WTC11 (cell line): ENCODE data around the gene ABLIM3. TPM values are rescaled to one million over a fixed set of nuclear protein-coding genes. Genes with fewer than 3 reads are reported as not detected.

ENCODE experiments used
- ATAC-seq: fragments of 200-7000 bp; cut with Tn5 transposase; 2 replicates; pipeline ENCODE4 v1.10.0; 2021; ENCODE audit warnings: mild to moderate bottlenecking, moderate library complexity
- CTCF ChIA-PET: fragments of 300-600 bp; sonication (Branson Sonifier 250); formaldehyde crosslinking; loops from one replicate; lab custom pipeline; 2021; ENCODE audit warnings: antibody characterized with exemption; lab: Charles Lee
- POLR2A ChIA-PET: fragments of 350-600 bp; sonication (Branson Sonifier 250); formaldehyde crosslinking; loops from one replicate; lab custom pipeline; 2021; ENCODE audit warnings: antibody characterized with exemption; lab: Charles Lee
- DNase-seq: peaks from one replicate; pipeline ENCODE4 v3.0.0; 2021; ENCODE audit warnings: low spot score
- H3K27ac Mint-ChIP-seq: 2 replicates; pipeline ENCODE4 v1.8.0; 2021; ENCODE audit warnings: mixed read lengths
- H3K27me3 Mint-ChIP-seq: 2 replicates; pipeline ENCODE4 v1.8.0; 2021; ENCODE audit warnings: low read depth, mild to moderate bottlenecking, moderate library complexity, mixed read lengths
- H3K36me3 Mint-ChIP-seq: 2 replicates; pipeline ENCODE4 v1.8.0; 2021; ENCODE audit warnings: mixed read lengths
- H3K4me1 Mint-ChIP-seq: 2 replicates; pipeline ENCODE4 v1.8.0; 2022; ENCODE audit warnings: mixed read lengths
- H3K4me3 Mint-ChIP-seq: 2 replicates; pipeline ENCODE4 v1.8.0; 2021; ENCODE audit warnings: mild to moderate bottlenecking, moderate library complexity, mixed read lengths
- H3K9me3 Mint-ChIP-seq: 2 replicates; pipeline ENCODE4 v1.8.0; 2021; ENCODE audit warnings: mixed read lengths
- CBFB ChIP-seq: sonication (generic); formaldehyde crosslinking; IDR thresholded peaks from 2 replicates; pipeline ENCODE4 v1.8.1; 2022; ENCODE audit warnings: mild to moderate bottlenecking, low read depth, missing genetic modification reagents
- CREB1 ChIP-seq: sonication (generic); formaldehyde crosslinking; IDR thresholded peaks from 2 replicates; pipeline ENCODE4 v1.8.0; 2023; ENCODE audit warnings: mild to moderate bottlenecking, missing genetic modification reagents
- CREM ChIP-seq: sonication (generic); formaldehyde crosslinking; IDR thresholded peaks from 2 replicates; pipeline ENCODE4 v1.8.1; 2022; ENCODE audit warnings: mild to moderate bottlenecking, missing genetic modification reagents, moderate library complexity
- E2F5 ChIP-seq: sonication (generic); formaldehyde crosslinking; IDR thresholded peaks from 2 replicates; pipeline ENCODE4 v1.8.1; 2022; ENCODE audit warnings: mild to moderate bottlenecking, moderate library complexity, missing genetic modification reagents
- FOXP1 ChIP-seq: sonication (generic); formaldehyde crosslinking; IDR thresholded peaks from 2 replicates; pipeline ENCODE4 v1.8.0; 2022; ENCODE audit warnings: missing genetic modification reagents, mild to moderate bottlenecking, moderate library complexity, borderline replicate concordance
- NR3C1 ChIP-seq: sonication (generic); formaldehyde crosslinking; conservative IDR thresholded peaks from 2 replicates; pipeline ENCODE4 v1.8.1; 2023; ENCODE audit warnings: low read depth, mild to moderate bottlenecking, missing genetic modification reagents
- RORB ChIP-seq: fragments of 250-450 bp; sonication (Bioruptor Pico); IDR thresholded peaks from 2 replicates; pipeline ENCODE4 v1.9.0; 2021; ENCODE audit warnings: mild to moderate bottlenecking
- SMAD3 ChIP-seq: sonication (generic); formaldehyde crosslinking; IDR thresholded peaks from 2 replicates; pipeline ENCODE4 v1.8.0; 2022; ENCODE audit warnings: missing genetic modification reagents, mild to moderate bottlenecking, borderline replicate concordance
- SOX15 ChIP-seq: fragments of 250-450 bp; sonication (Bioruptor Pico); IDR thresholded peaks from 2 replicates; pipeline ENCODE4 v1.9.0; 2021; ENCODE audit warnings: mild to moderate bottlenecking
- TCF7 ChIP-seq: sonication (generic); formaldehyde crosslinking; IDR thresholded peaks from 2 replicates; pipeline ENCODE4 v1.8.0; 2022; ENCODE audit warnings: mild to moderate bottlenecking, low read depth, missing genetic modification reagents, moderate library complexity
- ZNF219 ChIP-seq: sonication (generic); formaldehyde crosslinking; IDR thresholded peaks from 2 replicates; pipeline ENCODE4 v1.8.0; 2023; ENCODE audit warnings: missing genetic modification reagents, mild to moderate bottlenecking, borderline replicate concordance
- ZNF232 ChIP-seq: sonication (generic); formaldehyde crosslinking; IDR thresholded peaks from 2 replicates; pipeline ENCODE4 v1.8.0; 2022; ENCODE audit warnings: mild to moderate bottlenecking, missing genetic modification reagents
- ZNF423 ChIP-seq: fragments of 250-450 bp; sonication (Bioruptor Pico); IDR thresholded peaks from 2 replicates; pipeline ENCODE4 v2.1.2; 2022; ENCODE audit warnings: mild to moderate bottlenecking, moderate library complexity
- total RNA-seq: library from RNA; stranded (reverse); gene quantifications from 3 replicates; pipeline ENCODE4 v1.2.3, GENCODE V29; 2021
- TF ChIP-seq, protein P1 (sequence below): sonication (generic); formaldehyde crosslinking; IDR thresholded peaks from 2 replicates; pipeline ENCODE4 v1.8.1; 2022; ENCODE audit warnings: missing genetic modification reagents, borderline replicate concordance
- TF ChIP-seq, protein P2 (sequence below): fragments of 250-450 bp; sonication (Bioruptor Pico); IDR thresholded peaks from 2 replicates; pipeline ENCODE4 v1.9.0; 2021; ENCODE audit warnings: moderate library complexity, mild to moderate bottlenecking, inconsistent platforms, borderline replicate concordance
- TF ChIP-seq, protein P3 (sequence below): fragments of 200-600 bp; IDR thresholded peaks from 2 replicates; pipeline ENCODE4 v1.8.0; 2022; ENCODE audit warnings: antibody characterized with exemption
- TF ChIP-seq, protein P4 (sequence below): sonication (generic); formaldehyde crosslinking; IDR thresholded peaks from 2 replicates; pipeline ENCODE4 v1.8.0; 2022; ENCODE audit warnings: missing genetic modification reagents
- TF ChIP-seq, protein P5 (sequence below): sonication (generic); formaldehyde crosslinking; IDR thresholded peaks from 2 replicates; pipeline ENCODE4 v1.8.1; 2023; ENCODE audit warnings: mild to moderate bottlenecking, missing genetic modification reagents, borderline replicate concordance
- TF ChIP-seq, protein P6 (sequence below): fragments of 250-450 bp; sonication (Bioruptor Pico); IDR thresholded peaks from 2 replicates; pipeline ENCODE4 v1.9.0; 2021; ENCODE audit warnings: mild to moderate bottlenecking

Gene ABLIM3
- total RNA-seq, 1 experiment from 2014 or later, result 0.33 TPM

DNA sequence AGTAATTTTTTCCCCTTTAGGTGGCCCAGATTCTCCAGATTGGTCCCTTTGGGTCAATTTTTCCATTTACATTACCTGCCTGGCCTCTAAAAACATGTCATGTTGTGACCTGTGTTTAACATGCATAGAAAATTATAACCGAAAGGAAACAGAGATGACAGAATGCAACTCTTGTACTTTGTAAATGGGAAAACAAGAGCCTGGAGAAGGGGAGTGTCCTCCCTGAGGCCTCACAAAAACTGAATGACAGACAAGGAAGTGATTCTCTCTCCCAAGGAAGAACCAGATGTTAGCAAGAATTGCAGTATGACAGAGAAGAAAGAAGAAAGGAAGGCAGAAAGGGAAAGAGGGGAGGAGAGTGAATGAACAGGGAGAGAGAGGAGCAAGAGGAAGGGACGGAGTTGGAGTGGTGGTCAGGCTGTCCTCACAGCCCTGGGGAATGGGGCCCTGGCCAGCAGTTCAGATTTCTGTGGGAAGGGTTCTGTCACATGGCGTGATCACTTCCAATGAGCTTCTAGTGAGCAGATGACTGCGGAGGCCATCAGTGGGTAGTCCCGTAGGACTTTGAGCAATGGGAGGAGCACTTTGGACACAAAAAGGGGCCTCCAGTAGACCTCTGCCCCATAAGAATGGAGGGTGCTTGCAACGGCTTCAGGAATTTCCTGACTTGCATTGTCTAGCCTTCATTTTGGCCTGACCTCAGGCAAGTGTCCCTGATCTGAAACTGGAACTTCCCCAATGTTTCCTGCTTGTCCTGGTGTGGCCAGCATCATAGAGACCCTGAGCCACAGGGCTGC is 31.6 kb downstream of the ABLIM3 start:
- TF ChIP-seq NR3C1 (CRISPR knock-in tag) (no peak), SMAD3 (CRISPR knock-in tag) (no peak), RORB (no peak)
- POLR2A ChIA-PET, result no interaction called here
- CTCF ChIA-PET, result no interaction called here
- H3K36me3 Mint-ChIP-seq, result no peaks in the 10 kb centered on the region
- no peaks in the 10 kb centered on the region for H3K9me3 Mint-ChIP-seq
- H3K27ac Mint-ChIP-seq, result peak overlapping the region; percentile 6; the same call in 1 of the 2 replicates
- no peaks in the 10 kb centered on the region for H3K4me1 Mint-ChIP-seq
- H3K4me3 Mint-ChIP-seq, result no peak overlapping the region
- DNase-seq (no peak), ATAC-seq (no peak)
- H3K27me3 Mint-ChIP-seq, result no peaks in the 10 kb centered on the region; the same call in 1 of the 2 replicates

GRCh38 chr5:149174847-149175234 is 33.5 kb downstream of the ABLIM3 start:
- ChIA-PET POLR2A (no interaction called here), CTCF (no interaction called here)
- DNase-seq, result no peak
- no peak for ATAC-seq
- no peak for TF ChIP-seq CBFB
- TF ChIP-seq, protein P1, sequence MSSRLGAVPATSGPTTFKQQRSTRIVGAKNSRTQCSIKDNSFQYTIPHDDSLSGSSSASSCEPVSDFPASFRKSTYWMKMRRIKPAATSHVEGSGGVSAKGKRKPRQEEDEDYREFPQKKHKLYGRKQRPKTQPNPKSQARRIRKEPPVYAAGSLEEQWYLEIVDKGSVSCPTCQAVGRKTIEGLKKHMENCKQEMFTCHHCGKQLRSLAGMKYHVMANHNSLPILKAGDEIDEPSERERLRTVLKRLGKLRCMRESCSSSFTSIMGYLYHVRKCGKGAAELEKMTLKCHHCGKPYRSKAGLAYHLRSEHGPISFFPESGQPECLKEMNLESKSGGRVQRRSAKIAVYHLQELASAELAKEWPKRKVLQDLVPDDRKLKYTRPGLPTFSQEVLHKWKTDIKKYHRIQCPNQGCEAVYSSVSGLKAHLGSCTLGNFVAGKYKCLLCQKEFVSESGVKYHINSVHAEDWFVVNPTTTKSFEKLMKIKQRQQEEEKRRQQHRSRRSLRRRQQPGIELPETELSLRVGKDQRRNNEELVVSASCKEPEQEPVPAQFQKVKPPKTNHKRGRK (CRISPR knock-in tag), result no peak
- TF ChIP-seq, protein P2, sequence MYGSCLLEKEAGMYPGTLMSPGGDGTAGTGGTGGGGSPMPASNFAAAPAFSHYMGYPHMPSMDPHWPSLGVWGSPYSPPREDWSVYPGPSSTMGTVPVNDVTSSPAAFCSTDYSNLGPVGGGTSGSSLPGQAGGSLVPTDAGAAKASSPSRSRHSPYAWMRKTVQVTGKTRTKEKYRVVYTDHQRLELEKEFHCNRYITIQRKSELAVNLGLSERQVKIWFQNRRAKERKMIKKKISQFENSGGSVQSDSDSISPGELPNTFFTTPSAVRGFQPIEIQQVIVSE (CRISPR knock-in tag), result no peak
- TF ChIP-seq, protein P3, sequence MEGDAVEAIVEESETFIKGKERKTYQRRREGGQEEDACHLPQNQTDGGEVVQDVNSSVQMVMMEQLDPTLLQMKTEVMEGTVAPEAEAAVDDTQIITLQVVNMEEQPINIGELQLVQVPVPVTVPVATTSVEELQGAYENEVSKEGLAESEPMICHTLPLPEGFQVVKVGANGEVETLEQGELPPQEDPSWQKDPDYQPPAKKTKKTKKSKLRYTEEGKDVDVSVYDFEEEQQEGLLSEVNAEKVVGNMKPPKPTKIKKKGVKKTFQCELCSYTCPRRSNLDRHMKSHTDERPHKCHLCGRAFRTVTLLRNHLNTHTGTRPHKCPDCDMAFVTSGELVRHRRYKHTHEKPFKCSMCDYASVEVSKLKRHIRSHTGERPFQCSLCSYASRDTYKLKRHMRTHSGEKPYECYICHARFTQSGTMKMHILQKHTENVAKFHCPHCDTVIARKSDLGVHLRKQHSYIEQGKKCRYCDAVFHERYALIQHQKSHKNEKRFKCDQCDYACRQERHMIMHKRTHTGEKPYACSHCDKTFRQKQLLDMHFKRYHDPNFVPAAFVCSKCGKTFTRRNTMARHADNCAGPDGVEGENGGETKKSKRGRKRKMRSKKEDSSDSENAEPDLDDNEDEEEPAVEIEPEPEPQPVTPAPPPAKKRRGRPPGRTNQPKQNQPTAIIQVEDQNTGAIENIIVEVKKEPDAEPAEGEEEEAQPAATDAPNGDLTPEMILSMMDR, result no peak
- TF ChIP-seq, protein P4, sequence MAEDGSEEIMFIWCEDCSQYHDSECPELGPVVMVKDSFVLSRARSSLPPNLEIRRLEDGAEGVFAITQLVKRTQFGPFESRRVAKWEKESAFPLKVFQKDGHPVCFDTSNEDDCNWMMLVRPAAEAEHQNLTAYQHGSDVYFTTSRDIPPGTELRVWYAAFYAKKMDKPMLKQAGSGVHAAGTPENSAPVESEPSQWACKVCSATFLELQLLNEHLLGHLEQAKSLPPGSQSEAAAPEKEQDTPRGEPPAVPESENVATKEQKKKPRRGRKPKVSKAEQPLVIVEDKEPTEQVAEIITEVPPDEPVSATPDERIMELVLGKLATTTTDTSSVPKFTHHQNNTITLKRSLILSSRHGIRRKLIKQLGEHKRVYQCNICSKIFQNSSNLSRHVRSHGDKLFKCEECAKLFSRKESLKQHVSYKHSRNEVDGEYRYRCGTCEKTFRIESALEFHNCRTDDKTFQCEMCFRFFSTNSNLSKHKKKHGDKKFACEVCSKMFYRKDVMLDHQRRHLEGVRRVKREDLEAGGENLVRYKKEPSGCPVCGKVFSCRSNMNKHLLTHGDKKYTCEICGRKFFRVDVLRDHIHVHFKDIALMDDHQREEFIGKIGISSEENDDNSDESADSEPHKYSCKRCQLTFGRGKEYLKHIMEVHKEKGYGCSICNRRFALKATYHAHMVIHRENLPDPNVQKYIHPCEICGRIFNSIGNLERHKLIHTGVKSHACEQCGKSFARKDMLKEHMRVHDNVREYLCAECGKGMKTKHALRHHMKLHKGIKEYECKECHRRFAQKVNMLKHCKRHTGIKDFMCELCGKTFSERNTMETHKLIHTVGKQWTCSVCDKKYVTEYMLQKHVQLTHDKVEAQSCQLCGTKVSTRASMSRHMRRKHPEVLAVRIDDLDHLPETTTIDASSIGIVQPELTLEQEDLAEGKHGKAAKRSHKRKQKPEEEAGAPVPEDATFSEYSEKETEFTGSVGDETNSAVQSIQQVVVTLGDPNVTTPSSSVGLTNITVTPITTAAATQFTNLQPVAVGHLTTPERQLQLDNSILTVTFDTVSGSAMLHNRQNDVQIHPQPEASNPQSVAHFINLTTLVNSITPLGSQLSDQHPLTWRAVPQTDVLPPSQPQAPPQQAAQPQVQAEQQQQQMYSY (CRISPR knock-in tag), result no peak
- no peak for TF ChIP-seq CREB1 (CRISPR knock-in tag)
- TF ChIP-seq ZNF219 (CRISPR knock-in tag), result no peak
- TF ChIP-seq, protein P5, sequence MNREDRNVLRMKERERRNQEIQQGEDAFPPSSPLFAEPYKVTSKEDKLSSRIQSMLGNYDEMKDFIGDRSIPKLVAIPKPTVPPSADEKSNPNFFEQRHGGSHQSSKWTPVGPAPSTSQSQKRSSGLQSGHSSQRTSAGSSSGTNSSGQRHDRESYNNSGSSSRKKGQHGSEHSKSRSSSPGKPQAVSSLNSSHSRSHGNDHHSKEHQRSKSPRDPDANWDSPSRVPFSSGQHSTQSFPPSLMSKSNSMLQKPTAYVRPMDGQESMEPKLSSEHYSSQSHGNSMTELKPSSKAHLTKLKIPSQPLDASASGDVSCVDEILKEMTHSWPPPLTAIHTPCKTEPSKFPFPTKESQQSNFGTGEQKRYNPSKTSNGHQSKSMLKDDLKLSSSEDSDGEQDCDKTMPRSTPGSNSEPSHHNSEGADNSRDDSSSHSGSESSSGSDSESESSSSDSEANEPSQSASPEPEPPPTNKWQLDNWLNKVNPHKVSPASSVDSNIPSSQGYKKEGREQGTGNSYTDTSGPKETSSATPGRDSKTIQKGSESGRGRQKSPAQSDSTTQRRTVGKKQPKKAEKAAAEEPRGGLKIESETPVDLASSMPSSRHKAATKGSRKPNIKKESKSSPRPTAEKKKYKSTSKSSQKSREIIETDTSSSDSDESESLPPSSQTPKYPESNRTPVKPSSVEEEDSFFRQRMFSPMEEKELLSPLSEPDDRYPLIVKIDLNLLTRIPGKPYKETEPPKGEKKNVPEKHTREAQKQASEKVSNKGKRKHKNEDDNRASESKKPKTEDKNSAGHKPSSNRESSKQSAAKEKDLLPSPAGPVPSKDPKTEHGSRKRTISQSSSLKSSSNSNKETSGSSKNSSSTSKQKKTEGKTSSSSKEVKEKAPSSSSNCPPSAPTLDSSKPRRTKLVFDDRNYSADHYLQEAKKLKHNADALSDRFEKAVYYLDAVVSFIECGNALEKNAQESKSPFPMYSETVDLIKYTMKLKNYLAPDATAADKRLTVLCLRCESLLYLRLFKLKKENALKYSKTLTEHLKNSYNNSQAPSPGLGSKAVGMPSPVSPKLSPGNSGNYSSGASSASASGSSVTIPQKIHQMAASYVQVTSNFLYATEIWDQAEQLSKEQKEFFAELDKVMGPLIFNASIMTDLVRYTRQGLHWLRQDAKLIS (CRISPR knock-in tag), result no peak
- no peak for TF ChIP-seq CREM
- no peak for TF ChIP-seq SOX15
- TF ChIP-seq, protein P6, sequence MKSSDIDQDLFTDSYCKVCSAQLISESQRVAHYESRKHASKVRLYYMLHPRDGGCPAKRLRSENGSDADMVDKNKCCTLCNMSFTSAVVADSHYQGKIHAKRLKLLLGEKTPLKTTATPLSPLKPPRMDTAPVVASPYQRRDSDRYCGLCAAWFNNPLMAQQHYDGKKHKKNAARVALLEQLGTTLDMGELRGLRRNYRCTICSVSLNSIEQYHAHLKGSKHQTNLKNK (CRISPR knock-in tag), result no peak
- no peak for TF ChIP-seq E2F5 (CRISPR knock-in tag)
- TF ChIP-seq ZNF232 (CRISPR knock-in tag), result no peak
- TF ChIP-seq ZNF423 (CRISPR knock-in tag), result no peak
- TF ChIP-seq TCF7 (CRISPR knock-in tag), result no peak
- TF ChIP-seq FOXP1 (CRISPR knock-in tag), result no peak
- Mint-ChIP-seq H3K36me3 (no peaks in the 10 kb centered on the region), H3K4me3 (no peak overlapping the region), H3K9me3 (no peaks in the 10 kb centered on the region), H3K27me3 (no peaks in the 10 kb centered on the region; the same call in 1 of the 2 replicates), H3K27ac (no peak overlapping the region), H3K4me1 (no peaks in the 10 kb centered on the region)
